Skin epidermis (tissue), 12 donors: Measurements from ENCODE around the gene SCLY.

Source experiments
- H3K27ac ChIP-seq, 21 experiments: fragments of 200-600 bp; sonication (generic) in 11 of 21; one replicate each; pipeline ENCODE4 v1.5.0; 2020; ENCODE audit warnings: mild to moderate bottlenecking in 3 of 21, inconsistent platforms in 2 of 21, moderate library complexity in 2 of 21
- H3K4me3 ChIP-seq, 7 experiments: fragments of 200-600 bp; sonication (generic) in 2 of 7; one replicate each; pipeline ENCODE4 v1.5.0; 2020; ENCODE audit warnings: inconsistent platforms in 2 of 7, mild to moderate bottlenecking in 2 of 7, moderate library complexity in 1 of 7

Gene SCLY

DNA sequence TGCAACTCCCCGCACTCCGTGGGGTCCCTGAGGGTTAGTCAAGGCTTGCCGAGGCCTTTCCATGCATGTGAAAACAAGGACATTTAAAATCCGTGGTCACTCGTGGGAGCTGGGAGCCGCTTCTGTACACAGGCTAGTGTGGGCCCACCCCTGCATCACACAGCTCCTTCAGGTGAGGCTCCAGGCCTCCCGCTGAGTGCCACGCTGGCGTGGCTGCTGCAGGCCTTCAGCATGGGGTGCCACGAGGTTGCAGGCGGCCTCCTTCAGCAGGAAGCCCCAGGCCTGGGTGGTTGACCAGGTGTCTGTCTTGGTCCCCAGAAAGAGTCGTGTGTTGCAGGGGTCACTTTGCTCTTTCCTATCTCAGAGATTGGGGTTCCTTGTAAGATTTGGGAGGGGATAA is 84.2 kb downstream of the SCLY start:
- no peak overlapping the region for H3K27ac ChIP-seq
- no peak overlapping the region for H3K4me3 ChIP-seq

DNA sequence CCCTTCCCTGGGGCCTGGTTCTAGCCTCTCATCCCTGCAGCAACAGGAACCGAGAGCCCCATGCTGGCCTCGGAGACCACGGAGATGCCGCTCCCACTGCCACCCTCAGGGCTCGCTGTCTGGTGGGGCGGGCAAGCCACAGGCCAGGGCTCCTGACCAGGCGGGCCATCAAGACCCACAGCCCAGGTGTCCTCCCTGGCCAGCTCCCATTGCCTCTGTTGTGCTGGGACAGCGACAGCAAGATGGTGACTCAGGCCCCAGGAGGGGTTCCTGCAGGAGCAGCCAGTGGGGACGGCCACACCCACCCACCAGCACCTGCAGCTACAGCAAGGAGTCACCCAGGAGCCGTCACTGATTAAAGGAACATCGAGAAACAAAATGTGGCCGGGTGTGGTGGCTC is 85.0 kb downstream of the SCLY start:
- no peak overlapping the region for H3K4me3 ChIP-seq
- no peak overlapping the region for H3K27ac ChIP-seq

DNA sequence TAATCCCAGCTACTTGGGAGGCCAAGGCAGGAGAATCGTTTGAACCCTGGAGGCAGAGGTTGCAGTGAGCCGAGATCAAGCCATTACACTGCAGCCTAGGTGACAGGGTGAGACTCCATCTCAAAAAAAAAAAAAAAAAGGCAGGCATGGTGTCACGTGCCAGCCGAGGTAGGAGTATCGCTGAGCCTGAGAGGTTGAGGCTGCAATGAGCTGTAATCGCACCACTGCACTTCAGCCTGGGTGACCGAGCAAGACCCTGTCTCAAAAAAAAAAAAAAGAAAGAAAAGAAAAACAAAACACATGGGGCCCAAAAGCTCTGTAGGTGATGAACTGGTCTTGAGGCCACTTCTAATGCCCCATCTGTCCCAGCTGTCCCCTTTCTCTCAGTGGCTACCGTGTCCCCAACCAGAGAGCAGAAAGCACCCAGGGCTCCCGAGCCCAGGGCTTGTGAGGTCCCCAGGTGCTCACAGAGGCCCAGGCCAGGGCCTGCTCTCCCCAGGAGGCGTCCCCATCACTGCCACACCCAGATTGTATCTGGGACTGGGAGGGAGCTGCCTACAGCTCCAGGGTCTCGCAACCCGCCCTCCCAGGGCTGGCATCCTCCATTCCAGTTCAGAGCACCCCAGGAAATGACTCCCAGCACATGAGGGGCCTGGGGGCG is 86.2 kb downstream of the SCLY start:
- H3K27ac ChIP-seq = no peak overlapping the region
- H3K4me3 ChIP-seq = no peak overlapping the region

DNA sequence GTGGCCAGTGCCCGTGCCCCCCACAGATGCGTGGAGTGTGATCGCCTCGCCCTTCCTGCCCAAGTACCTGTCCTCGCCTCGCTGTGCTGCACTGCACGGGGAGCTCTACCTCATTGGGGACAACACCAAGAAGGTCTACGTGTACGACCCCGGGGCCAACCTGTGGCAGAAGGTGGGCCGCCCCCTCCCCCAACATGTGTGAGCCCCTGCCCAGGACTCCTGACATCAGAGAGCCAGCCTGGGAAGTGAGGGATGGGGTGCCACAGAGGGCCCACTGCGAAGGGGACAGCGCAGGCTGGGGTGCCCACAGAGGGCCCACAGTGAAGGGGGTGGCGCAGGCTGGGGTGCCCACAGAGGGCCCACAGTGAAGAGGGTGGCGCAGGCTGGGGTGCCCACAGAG is 88.2 kb downstream of the SCLY start:
- Histone ChIP-seq H3K27ac (no peak overlapping the region), H3K4me3 (no peak overlapping the region)
